HFFc6 (cell line): Measurements from ENCODE around the gene NOS3. TPM values are rescaled to one million over a fixed set of nuclear protein-coding genes. Genes with fewer than 3 reads are reported as not detected.

Experiments used
- DNase-seq: peaks from one replicate; pipeline ENCODE4 v3.0.0-alpha.2; 2018
- H3K27ac Mint-ChIP-seq: 2 replicates; pipeline ENCODE4 v1.8.0; 2020; ENCODE audit warnings: mild to moderate bottlenecking, mixed read lengths
- H3K27me3 Mint-ChIP-seq: 2 replicates; pipeline ENCODE4 v1.8.0; 2021; ENCODE audit warnings: mild to moderate bottlenecking, moderate library complexity, mixed read lengths; ENCODE audit not compliant: insufficient read depth
- H3K36me3 Mint-ChIP-seq: 2 replicates; pipeline ENCODE4 v1.8.0; 2021; ENCODE audit warnings: low read depth, mixed read lengths
- H3K4me1 Mint-ChIP-seq: 2 replicates; pipeline ENCODE4 v1.8.0; 2020; ENCODE audit warnings: low read depth, mixed read lengths
- H3K4me3 Mint-ChIP-seq: 2 replicates; pipeline ENCODE4 v1.8.0; 2020; ENCODE audit warnings: mild to moderate bottlenecking, moderate library complexity, mixed read lengths
- H3K9me3 Mint-ChIP-seq: 2 replicates; pipeline ENCODE4 v1.8.0; 2020; ENCODE audit warnings: mild to moderate bottlenecking, mixed read lengths
- total RNA-seq, 6 experiments: library from RNA; stranded (reverse); fragmentation: NEBNext Ultra II Directional; extraction: Animal tissue kit (Norgen Biotek cat#: 25700); gene quantifications; 2 replicates in 1 of 6; 3 replicates in 5 of 6; pipeline ENCODE4 v1.2.3, GENCODE V29; 2021
- TF ChIP-seq, protein P1 (sequence below): fragments of 200-600 bp; sonication (generic); IDR thresholded peaks from 2 replicates; pipeline ENCODE4 v1.5.0; 2021; ENCODE audit warnings: antibody characterized with exemption, mild to moderate bottlenecking

NOS3 gene
- total RNA-seq, 6 experiments from 2014 or later, result 0.55 to 3.0 (median 2.0) TPM

- 0 out of 2 replicates have a peak overlapping the region, but pooled peaks have one; percentile 7 for H3K4me3 Mint-ChIP-seq
- H3K27me3 Mint-ChIP-seq, result peaks cover 57% of the 10 kb centered on the region
- H3K4me1 Mint-ChIP-seq, result peaks cover 5% of the 10 kb centered on the region; the same call in 1 of the 2 replicates
- TF ChIP-seq, protein P1, sequence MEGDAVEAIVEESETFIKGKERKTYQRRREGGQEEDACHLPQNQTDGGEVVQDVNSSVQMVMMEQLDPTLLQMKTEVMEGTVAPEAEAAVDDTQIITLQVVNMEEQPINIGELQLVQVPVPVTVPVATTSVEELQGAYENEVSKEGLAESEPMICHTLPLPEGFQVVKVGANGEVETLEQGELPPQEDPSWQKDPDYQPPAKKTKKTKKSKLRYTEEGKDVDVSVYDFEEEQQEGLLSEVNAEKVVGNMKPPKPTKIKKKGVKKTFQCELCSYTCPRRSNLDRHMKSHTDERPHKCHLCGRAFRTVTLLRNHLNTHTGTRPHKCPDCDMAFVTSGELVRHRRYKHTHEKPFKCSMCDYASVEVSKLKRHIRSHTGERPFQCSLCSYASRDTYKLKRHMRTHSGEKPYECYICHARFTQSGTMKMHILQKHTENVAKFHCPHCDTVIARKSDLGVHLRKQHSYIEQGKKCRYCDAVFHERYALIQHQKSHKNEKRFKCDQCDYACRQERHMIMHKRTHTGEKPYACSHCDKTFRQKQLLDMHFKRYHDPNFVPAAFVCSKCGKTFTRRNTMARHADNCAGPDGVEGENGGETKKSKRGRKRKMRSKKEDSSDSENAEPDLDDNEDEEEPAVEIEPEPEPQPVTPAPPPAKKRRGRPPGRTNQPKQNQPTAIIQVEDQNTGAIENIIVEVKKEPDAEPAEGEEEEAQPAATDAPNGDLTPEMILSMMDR, result no peak
- no peaks in the 10 kb centered on the region; the same call in 1 of the 2 replicates for H3K36me3 Mint-ChIP-seq
- DNase-seq, result no peak
- no peak overlapping the region for H3K27ac Mint-ChIP-seq
- no peaks in the 10 kb centered on the region for H3K9me3 Mint-ChIP-seq
Observed at GRCh38 chr7:150973571-150974451, 17.0 kb upstream of the NOS3 start.

- Mint-ChIP-seq H3K9me3 (no peaks in the 10 kb centered on the region), H3K36me3 (no peaks in the 10 kb centered on the region; the same call in 1 of the 2 replicates), H3K27me3 (peaks cover 56% of the 10 kb centered on the region), H3K4me1 (peaks cover 5% of the 10 kb centered on the region; the same call in 1 of the 2 replicates), H3K4me3 (0 out of 2 replicates have a peak overlapping the region, but pooled peaks have one; percentile 7), H3K27ac (no peak overlapping the region)
- TF ChIP-seq, protein P1, result peak; percentile 52
- no peak for DNase-seq
Observed at GRCh38 chr7:150974468-150975391, 16.1 kb upstream of the NOS3 start.

- no peaks in the 10 kb centered on the region for H3K9me3 Mint-ChIP-seq
Observed at GRCh38 chr7:150975536-150976319, 15.1 kb upstream of the NOS3 start.

DNA sequence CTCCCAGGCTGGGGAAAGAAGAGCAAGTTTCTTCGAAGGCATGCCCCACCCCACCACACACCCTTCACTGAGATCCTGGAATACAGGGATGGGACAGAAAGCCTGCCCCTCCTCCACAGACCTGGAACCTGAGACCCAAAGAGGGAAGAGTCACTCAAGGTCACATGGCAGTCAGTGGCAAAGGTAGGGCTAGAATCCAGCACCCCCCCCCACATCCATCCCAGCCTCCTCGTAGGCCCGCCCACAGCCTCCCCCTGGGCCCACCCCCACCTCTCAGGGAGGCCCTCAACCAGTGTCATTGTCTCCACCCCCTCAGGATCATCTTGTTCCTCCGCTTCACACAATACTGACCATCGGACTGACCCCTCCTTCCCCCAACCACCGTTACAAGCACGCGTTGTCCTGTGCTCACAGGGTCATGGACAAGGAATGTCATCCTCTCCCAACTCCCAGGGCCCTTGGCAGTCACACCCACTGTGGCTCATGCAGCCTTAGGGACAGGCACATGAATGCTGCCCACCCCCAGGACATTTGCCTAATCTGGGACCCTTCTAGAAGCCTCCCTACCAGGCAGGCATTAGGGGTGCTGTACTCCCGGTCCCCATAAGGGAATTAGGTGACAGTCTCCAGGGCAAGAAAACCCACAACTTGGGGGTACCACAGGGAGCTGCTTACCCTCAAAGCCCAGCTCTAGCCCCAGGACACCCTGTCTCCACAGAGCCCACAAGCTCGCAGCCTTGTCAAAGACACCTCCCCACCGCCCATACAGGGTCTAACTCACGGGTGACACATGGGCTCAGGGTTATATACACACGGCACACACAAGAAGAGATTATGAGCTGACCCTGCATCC, 14.1 kb upstream of the NOS3 start:
- TF ChIP-seq, protein P1, result no peak
- Mint-ChIP-seq H3K4me1 (peaks cover 5% of the 10 kb centered on the region; the same call in 1 of the 2 replicates), H3K4me3 (no peak overlapping the region), H3K9me3 (no peaks in the 10 kb centered on the region), H3K27me3 (peaks cover 52% of the 10 kb centered on the region), H3K27ac (no peak overlapping the region), H3K36me3 (no peaks in the 10 kb centered on the region; the same call in 1 of the 2 replicates)
- DNase-seq, result no peak

More at GRCh38 chr7:150975536-150976319, 15.1 kb upstream of the NOS3 start:
- H3K4me1 Mint-ChIP-seq, result peaks cover 5% of the 10 kb centered on the region; the same call in 1 of the 2 replicates
- H3K4me3 Mint-ChIP-seq, result no peak overlapping the region
- H3K27me3 Mint-ChIP-seq, result peaks cover 50% of the 10 kb centered on the region
- H3K36me3 Mint-ChIP-seq, result no peaks in the 10 kb centered on the region; the same call in 1 of the 2 replicates
- no peak overlapping the region for H3K27ac Mint-ChIP-seq
- TF ChIP-seq, protein P1, result no peak
- no peak for DNase-seq
